G401.6 (cell line): ENCODE results near the gene DAGLB.
"Not testable (repeated sequence)": the region's sequence is repeated elsewhere in the genome, so short reads cannot be mapped to it uniquely, and the experiment has no call there.

Experiments
- FAIRE-seq: peaks from 2 replicates; lab custom pipeline; 2012; peaks lifted over from hg19 to GRCh38; lab: Jason Lieb, UNC

The DAGLB gene

DNA sequence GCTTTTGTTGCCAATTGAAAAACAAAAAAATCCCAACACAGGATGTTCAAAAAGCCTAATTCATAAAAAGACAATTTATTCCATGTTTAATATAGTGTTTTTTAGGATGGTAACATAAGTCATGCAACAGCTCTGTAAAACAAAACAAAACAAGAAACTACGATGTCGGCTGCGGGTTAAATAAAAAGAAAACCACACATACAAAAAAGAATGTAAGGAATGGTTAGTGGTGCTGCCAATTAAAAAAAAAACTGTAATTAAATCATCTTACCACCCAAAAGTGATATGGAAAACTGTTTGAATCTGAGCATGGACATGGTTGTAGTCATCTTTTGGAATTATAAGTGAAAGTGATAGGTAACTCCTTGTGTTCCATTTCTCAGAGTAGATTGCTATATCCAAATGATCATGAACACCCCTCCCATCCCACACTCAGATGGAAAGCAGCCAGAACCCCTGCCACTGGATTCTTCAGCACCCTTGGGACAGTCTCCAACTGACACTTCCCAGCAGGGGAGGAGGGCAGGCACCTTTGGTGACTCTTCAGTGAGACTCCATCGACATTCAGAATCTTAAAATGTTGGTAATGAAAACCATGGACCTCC, 14.3 kb upstream of the DAGLB start:
- FAIRE-seq, result no peak

DNA sequence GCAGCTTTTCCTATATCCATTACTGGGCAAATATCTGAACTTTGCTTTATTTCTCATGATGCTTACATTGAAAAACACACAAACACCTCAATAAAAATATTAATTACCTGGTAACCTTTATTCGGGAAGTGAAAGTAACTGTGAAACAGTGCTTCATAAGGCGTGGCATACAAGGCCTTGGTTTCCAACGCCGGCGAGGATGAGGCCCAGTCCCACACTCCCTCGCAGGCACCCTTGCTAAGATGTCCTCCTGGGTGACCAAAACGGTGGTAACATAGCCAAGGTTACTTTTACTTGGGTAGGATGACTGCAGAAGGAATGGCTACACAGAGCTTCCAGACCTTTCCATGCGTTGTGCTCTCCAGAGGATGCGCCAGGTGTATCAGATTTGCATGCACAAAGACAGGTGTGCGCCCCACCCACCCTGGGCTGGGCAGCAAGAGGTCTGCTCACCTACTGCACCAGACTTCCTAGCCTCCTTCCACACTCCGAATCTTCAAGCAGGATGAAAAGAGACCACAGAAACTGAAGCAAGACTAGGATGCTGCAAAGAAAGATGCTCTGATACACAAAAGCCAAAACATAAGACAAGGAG, 13.3 kb upstream of the DAGLB start:
- FAIRE-seq, result no peak

DNA sequence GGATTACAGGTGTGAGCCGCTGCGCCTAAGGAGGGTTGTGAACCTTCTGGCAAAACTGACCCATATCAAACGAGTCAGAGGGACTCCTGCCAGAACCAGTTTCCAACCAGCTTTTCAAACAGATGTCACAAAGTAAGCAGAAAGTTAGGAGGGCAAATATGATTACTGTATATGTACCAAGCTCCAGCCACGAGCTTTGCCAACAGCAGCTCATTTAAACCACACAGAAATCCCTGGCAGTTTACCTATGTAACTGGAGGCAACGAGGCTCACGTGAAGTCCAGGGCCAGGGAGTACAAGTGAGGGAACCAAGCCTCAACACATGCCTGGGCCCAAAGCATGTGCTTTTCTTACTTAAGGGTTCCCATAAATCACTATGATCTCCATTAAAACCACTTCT, 12.5 kb upstream of the DAGLB start:
- no peak for FAIRE-seq

DNA sequence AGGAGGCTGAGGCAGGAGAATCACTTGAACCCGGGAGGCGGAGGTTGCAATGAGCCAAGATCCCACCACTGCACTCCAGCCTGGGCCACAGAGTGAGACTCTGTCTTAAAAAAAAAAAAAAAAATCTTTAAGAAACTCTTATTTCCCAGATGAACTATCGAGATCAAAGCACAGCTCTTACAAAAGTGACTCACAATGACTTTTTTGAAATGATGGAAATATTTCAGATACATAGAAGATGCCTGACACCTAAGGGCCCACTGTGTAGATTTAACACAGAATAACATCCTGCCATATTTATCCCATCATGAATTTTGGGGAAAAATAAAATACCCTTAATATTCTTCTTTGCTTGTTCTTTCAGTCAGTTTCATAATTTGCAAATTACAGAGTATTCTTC, 10.9 kb upstream of the DAGLB start:
- not testable (repeated sequence) for FAIRE-seq

DNA sequence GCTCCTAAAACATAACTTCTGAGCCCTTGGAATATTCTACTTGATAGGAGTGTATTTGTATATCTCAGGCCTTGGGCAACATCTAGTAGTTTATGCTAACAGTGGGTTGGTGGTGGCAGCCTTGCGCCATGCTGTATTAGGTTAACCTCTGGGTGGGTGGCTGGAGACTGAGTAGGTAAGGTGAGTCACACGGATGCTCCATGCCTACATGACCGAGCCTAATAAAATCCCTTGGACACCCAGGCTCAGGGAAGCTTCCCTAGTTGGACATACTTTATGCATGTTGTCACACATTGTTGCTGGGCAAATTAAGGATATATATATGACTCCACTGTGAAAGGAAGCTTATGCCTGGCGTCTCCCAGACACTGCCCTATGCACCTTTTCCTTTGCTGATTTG, 6.0 kb upstream of the DAGLB start:
- no peak for FAIRE-seq

DNA sequence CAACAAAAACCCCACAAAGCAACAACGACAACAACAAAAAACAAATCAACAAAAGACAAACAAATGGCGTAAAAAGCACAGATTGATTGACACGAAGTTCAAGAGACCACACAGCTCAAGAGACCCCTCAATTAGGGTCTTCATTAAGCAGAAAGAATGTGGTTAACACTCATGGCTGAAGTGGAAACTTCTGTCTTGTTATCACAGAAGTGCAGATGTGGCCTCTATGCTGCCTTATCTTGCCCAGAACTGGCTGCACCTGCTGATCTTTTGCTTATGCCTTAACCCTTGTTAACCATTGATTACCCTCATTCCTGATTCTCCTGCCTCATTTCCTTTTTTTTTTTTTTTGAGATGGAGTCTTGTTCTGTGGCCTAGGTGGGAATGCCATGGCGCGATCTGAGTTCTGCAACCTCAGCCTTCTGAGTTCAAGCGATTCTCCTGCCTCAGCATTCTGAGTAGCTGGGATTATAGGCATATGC, 3.5 kb upstream of the DAGLB start:
- no peak for FAIRE-seq

DNA sequence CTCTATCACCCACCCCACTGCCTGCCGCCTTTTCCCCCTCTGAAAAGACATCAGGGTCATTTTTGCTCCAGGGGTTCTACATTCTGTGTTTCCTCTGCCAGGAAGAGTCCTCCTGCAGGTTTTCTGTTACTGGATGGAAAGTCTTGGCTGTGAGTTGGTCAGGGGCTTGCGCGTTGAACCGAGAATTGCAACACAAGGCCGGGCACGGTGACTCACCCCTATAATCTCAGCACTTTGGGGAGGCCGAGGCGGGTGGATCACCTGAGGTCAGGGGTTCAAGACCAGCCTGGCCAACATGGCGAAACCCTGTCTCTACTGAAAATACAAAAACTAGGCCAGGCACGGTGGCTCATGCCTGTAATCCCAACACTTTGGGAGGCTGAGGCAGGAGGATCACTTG, 2.8 kb upstream of the DAGLB start:
- FAIRE-seq, result not testable (repeated sequence)

DNA sequence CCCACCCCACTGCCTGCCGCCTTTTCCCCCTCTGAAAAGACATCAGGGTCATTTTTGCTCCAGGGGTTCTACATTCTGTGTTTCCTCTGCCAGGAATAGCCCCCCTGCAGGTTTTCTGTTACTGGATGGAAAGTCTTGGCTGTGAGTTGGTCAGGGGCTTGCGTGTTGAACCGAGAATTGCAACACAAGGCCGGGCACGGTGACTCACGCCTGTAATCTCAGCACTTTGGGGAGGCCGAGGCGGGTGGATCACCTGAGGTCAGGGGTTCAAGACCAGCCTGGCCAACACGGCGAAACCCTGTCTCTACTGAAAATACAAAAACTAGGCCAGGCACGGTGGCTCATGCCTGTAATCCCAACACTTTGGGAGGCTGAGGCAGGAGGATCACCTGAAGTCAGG, 2.1 kb upstream of the DAGLB start:
- FAIRE-seq, result not testable (repeated sequence)

DNA sequence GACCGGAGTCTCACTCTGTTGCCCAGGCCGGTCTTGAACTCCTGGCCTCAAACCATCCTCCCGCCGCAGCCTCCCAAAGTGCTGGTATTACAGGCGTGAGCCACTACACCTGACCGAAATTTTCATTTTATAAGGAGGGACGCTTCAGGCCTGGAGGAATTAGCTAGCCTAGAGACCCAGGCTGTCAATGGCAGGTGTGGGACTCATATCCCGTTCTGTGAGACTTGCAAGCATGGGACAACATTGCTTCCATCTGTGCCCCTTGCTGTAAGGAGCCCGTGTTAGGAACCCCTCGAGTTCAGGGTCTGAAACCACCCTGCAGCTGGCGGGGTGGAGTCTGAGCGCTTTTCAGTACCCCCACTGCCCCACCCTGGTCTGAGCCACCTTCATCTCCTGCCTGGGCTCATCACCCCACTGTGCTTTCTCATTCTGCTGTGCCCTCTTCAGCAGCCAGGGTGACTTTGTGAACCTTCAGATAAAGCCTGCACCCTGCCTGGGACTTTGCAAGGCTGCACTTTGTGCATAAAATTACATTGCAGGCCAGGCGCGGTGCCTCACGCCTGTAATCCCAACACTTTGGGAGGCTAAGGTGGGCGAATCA, 1.3 kb upstream of the DAGLB start:
- no peak for FAIRE-seq

DNA sequence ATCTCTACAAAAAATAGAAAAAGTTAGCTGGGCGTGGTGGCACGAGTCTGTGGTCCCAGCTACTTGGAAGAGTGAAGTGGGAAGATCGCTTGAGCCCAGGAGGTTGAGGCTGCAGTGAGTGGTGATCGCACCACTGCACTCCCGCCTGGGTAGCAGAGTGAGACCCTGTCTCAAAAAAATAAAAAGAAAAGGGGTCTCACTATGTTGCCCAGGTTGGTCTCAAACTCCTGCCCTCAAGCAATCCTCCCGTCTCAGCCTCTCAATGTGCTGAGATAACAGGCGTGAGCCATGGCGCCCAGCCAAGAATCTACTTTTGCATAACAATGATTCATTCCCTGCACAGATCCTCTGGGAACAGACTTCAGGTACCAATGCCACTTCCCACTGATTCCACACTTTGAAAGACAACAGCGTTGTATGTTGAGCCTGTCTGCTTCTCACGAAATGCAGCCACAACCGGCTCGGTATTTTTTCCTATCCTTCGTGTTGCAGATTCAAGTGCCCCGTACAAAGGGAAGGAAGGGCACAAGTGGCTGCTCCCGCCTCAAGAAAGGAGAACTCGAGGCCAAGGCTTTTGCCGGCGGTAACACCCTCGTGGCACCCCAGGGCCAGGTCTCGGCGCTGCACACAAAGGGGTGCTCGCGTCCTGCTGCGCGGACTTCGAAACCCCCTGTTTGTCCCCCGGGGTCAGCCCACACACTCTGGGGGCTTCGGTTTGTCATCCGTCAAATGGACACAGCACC, 745 bp downstream of the DAGLB start:
- no peak for FAIRE-seq

DNA sequence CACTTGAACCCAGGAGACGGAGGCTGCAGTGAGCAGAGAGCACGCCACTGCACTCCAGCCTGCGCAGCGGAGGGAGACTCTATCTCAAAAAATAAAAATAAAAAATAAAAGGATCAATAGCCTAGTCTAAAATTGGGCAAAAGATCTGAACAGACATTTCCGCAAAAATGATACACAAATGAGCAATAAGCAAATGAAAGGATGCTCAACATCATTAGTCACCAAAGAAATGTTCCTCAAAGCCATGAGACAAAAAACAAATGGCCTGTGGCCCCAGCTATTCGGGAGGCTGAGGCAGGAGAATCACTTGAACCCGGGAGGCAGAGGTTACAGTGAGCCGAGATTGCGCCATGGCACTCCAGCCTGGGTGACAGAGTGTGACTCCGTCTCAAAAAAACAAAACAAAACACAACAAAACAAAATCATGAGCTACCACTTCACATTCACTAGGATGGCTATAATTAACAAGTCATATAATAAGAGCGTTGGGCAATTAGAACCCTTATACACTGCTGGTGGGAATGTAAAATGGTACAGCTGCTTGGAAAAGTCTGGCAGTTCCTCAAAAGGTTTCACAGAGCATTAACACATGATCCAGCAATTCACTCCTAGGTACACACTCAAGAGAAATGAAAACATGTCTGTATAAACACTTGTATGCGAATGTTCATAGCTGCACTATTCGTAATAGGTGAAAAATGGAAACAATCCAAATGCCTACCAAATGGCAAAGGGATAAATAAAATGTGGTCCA, 3.1 kb downstream of the DAGLB start:
- FAIRE-seq, result no peak

DNA sequence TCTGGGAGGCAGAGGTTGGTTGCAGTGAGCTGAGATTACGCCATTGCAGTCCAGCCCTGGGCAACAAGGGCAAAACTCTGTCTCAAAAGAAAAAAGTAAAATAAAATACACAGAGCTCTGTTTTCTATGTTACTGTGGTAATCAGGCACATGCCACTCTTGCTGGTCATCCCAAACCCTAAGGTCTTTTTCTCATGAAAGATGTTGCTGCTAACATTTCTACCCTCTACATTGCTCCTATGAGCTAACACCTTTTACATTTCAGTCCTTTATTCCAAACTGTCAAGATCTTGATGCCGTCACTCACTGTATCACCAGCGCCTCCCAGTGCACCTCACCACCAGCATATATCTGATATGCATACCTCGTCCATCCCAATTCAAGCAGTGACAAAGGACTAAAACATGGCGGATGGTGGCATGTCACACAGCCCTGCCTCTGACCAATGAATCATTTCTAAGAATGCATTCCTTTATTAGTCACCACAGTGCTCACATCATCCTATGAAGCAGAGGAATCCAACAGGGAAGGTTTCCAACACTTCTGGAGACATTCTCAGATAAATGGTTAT, 4.3 kb downstream of the DAGLB start:
- FAIRE-seq, result no peak

DNA sequence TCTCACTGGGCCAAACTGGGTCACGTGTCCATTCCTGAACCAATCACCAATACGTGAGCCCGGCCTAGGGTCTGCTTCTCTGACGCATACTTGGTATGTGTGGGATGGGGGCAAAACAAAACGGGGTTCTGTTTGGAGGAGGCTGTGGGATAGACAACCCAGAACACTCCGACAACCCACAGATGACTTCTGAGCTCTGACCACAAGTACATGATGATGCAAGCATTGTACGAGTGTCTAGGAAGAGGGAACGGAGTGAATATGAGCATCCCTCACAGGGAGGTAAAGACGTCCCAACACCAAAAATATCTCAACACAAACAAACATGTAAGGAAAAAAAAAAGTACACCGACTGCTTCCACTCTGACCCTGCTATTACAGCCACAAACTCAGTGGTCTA, 5.6 kb downstream of the DAGLB start:
- no peak for FAIRE-seq

DNA sequence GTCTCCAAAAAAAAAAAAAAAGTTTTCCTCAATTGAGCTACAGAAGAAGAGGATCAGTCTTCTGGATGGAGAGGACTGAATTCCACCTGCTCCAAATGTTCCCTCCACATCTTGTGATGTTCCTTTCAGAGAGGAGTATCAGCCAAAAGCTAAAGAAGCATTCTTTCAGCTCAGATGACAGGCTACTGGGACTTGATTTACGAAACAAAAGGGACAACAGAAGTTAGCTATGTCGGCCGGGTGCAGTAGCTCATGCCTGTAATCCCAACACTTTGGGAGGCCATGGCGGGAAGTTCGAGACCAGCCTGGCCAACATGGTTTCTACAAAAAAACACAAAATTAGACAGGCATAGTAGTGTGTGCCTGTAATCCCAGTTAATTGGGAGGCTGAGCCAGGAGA, 7.4 kb downstream of the DAGLB start:
- FAIRE-seq, result no peak

DNA sequence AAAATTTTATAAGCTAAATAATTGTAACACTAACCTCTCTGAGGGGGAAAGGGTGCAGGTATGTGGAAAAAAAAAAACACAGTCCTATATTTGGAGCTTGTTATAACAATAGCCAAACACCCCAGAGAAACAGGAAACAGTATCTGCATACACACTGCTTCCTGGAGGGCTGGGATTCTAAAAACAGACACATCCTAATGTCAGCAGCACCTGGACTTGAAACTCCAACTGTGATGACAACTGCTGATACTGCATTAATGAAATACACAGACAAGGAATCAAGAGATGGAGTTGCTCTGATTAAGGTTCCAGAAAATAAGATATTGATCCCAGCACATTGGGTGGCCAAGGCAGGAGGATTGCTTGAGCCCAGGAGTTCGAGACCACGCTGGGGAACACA, 9.3 kb downstream of the DAGLB start:
- no peak for FAIRE-seq

DNA sequence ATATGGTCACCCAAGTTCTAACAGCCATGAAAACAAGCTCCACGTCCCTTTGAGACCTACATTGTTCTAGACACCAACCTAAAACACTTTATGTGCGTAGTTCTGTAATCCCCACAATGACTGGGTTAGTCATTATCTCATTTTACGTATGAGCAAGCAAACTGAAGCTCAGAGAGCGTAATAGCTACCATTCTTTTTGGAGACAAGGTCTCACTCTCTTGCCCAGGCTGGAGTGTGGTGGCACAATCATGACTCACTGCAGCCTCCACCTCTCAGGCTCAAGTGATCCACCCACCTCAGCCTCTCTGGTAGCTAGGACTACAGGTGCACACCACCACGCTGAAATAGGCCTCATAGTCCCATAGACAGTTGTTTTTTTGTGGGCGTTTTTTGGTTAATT, 10.5 kb downstream of the DAGLB start:
- FAIRE-seq, result no peak

DNA sequence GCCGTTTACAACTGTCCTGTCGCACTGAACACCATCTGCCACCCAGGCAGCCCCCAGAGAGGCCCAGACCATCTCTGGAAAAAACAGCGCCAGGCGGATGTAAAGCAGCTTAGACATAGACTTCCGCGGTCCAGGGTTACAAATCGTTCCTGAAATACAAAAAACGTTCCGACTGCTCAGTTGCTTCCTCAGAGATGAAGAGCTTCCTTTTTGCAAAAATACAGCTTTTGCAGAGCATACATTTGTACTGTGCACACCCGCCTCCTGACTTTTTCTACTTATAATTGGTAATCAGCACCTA, 11.4 kb downstream of the DAGLB start:
- FAIRE-seq, result no peak

DNA sequence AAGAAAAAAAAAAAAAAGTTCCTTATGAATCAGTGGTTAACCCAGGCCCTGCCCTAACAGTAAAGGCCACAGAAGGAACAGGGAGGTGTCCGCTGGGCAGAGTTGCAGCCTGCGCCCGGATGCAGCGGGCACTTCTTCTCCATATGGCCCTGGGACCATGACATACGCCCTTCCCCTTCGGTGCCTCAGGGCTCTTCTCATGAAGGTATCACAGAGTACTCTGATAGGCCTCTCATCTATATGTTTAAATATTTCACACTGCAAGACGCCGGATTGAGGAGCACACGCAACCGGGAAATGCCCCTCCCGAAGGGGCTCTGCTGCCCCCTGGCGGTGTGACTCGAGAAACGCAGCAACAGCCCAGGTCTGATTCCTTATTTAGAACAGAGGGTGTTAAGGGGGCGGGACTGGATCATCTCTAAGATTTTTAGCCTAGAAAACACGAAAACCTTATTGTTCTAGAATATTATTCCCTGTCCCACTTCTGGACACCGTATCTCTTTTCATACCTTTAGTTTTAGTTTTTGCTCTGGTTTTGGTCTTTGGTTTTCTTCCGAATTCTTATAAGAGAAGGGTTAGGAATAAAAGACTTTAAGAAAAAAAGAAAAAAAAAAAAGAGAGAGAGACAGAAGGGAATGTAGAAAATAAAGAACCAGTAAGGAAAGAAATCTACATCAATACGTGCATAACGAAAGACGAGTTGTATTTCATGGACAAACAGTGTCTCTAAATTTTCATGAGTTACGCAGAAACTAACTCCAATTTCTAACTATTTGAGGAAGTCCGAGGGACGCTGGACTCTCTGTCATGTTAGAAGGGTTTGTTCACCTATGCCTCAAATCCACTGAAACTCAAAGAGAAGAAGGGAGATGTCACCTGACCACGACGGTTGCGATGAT, 12.0 kb downstream of the DAGLB start:
- peak; percentile 95 for FAIRE-seq

DNA sequence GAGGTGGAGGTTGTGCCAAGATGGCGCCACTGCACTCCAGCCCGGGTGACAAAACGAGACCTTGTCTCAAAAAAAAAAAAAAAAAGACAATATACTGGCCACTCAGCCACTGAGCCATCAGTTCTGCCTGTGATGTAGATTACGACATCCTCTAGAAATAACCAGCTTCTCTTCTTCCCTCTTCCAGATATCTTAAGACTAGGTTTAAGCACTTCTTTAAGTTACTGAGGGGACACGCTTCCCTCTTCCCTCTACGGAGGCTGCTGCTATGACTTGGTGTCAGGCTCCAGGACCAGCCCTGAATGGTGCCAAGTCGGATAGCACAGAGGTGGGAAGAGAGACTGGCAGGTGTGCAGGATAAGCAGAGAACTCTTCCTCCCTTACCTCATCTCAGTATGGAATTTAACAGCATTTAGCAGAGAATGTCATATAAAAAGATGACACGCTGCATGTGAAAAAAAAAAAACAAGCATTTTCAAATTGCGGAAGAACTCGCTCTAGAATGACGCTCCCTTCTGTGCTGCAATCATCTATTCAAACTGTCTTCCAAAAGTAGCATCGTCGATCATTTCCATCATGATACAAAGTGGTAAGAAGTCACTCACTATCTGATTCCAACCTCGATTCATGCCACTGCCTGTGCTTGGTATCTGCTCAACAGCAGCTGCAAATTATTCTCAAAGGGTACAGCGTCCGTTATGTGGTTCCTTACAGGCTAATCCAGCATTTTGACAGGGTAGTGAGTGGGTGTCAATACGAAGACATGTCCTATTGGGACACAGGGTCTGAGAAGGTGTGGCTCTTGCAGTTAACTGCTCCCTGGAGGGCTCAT, 13.8 kb downstream of the DAGLB start:
- no peak for FAIRE-seq

DNA sequence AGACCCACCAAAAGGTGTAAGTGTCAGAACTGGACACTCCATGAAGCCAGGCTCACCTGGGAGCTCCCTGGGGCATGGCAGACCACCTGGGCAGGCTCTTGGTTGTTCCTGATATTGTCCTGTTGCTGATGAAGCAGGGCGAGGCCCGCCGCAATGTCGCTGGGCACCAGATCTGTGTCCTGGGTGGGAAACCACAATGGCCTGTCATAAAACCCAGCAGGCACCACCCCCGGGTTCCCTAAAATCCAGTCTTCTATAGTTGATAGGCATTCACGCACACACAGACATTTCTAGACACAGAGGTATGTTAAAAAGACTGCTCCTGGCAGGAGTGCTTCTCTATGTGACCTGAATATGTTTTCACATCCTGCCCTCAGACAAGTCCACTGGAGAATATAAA, 15.0 kb downstream of the DAGLB start:
- no peak for FAIRE-seq

DNA sequence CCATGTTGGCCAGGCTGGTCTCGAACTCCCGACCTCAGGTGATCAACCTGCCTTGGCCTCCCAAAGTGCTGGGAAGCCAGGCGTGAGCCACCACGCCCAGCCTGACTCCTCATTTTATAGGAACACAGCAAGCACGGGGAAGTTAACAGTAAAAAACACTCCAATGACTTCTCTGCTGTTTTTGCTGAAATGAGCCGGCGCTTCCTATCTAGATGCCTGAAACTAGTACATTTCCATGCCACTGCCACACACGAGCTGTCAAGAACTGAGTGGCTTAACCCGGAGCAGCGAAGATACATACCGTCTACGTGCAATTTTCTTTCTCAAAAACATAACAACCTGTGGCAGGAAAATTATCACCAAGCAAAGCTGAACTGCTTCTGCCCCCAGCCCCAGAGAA, 16.8 kb downstream of the DAGLB start:
- FAIRE-seq, result no peak
